ENCODE measurements around the gene CADPS. TPM values are rescaled to one million over a fixed set of nuclear protein-coding genes. Genes with fewer than 3 reads are reported as not detected.

CADPS gene
- polyA plus RNA-seq, 1 donor (not counting 4 experiments of a cell fraction or from before 2014, with no cell fraction given), result not detected

DNA sequence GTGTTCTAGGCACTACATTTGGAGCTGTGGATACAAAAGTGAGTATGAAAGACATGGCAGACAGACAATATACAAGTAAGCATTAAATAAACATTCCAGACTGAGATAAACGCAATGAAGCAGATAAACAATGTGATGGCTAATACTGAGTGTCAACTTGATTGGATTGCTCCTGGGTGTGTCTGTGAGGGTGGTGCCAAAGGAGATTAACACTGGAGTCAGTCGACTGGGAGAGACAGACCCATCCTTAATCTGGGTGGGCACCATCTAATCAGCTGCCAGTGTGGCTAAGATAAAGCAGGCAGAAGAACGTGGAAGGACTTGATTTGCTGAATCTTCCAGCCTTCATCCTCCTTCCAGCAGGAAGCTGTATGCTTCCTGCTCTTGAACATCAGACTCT, 77.2 kb downstream of the CADPS start:
- Histone ChIP-seq H3K27ac (ENCODE audit: control insufficient read depth, insufficient read depth, low read length) (no peak overlapping the region), H3K4me3 (ENCODE audit: control insufficient read depth in 2 of 3, extremely low read depth in 1 of 3, insufficient read depth in 2 of 3, low read depth in 1 of 3, low read length in 3 of 3) (no peak overlapping the region), H3K4me1 (ENCODE audit: control insufficient read depth, extremely low read depth, insufficient read depth, low read length) (no peaks in the 10 kb centered on the region), H3K9me3 (ENCODE audit: control insufficient read depth, low read depth, low read length) (no peaks in the 10 kb centered on the region), H4K20me1 (ENCODE audit: control insufficient read depth, extremely low read depth, insufficient read depth, low read length) (no peaks in the 10 kb centered on the region), H3K9me1 (ENCODE audit: control insufficient read depth, extremely low read depth, insufficient read depth, low read length) (no peaks in the 10 kb centered on the region), H3K27me3 (ENCODE audit: control insufficient read depth, extremely low read depth, insufficient read depth, low read length) (no peaks in the 10 kb centered on the region), H3K4me2 (ENCODE audit: control insufficient read depth, extremely low read depth, insufficient read depth, low read depth, low read length) (no peak overlapping the region), H3K79me2 (ENCODE audit: control insufficient read depth, insufficient read depth, low read length) (no peaks in the 10 kb centered on the region), H2AFZ (ENCODE audit: control insufficient read depth, low read length) (no peak overlapping the region), H3K9ac (ENCODE audit: control insufficient read depth, extremely low read depth, insufficient read depth, low read length) (no peak overlapping the region), H3K36me3 (ENCODE audit: control insufficient read depth in 2 of 2, extremely low read depth in 1 of 2, insufficient read depth in 2 of 2, low read length in 2 of 2) (no peaks in the 10 kb centered on the region)
- no peak for DNase-seq (ENCODE audit: low read depth, low spot score)
- dilution Hi-C loops (cut with MboI; ENCODE audit: extremely low pct_ligation_motif_present, low sequenced_read_pairs), result no loop called here
- no peak for TF ChIP-seq CTCF (optimal IDR thresholded peaks at IDR 0.05 in 1 of 3, IDR thresholded peaks at IDR 0.05 in 1 of 3, conservative IDR thresholded peaks at IDR 0.05 in 1 of 3; ENCODE audit: extremely low read depth in 1 of 3, insufficient read depth in 2 of 3, low read length in 3 of 3)
- no peak for FAIRE-seq

GRCh38 chr3:62797132-62797531, 78.1 kb downstream of the CADPS start:
- H3K9me1 ChIP-seq (ENCODE audit: control insufficient read depth, extremely low read depth, insufficient read depth, low read length), result no peaks in the 10 kb centered on the region
- no peak for TF ChIP-seq CTCF (optimal IDR thresholded peaks at IDR 0.05 in 1 of 3, IDR thresholded peaks at IDR 0.05 in 1 of 3, conservative IDR thresholded peaks at IDR 0.05 in 1 of 3; ENCODE audit: extremely low read depth in 1 of 3, insufficient read depth in 2 of 3, low read length in 3 of 3)
- TF ChIP-seq EZH2 (IDR thresholded peaks at IDR 0.05; ENCODE audit: low read length), result no peak
- H3K4me3 ChIP-seq (ENCODE audit: control insufficient read depth in 2 of 3, extremely low read depth in 1 of 3, insufficient read depth in 2 of 3, low read depth in 1 of 3, low read length in 3 of 3), result no peak overlapping the region
- FAIRE-seq (no peak), DNase-seq (ENCODE audit: low read depth, low spot score) (no peak)
- H2AFZ ChIP-seq (ENCODE audit: control insufficient read depth, low read length), result no peak overlapping the region
- no peaks in the 10 kb centered on the region for H3K9me3 ChIP-seq (ENCODE audit: control insufficient read depth, low read depth, low read length)
- H3K9ac ChIP-seq (ENCODE audit: control insufficient read depth, extremely low read depth, insufficient read depth, low read length), result no peak overlapping the region
- H3K36me3 ChIP-seq (ENCODE audit: control insufficient read depth in 2 of 2, extremely low read depth in 1 of 2, insufficient read depth in 2 of 2, low read length in 2 of 2), result no peaks in the 10 kb centered on the region
- H4K20me1 ChIP-seq (ENCODE audit: control insufficient read depth, extremely low read depth, insufficient read depth, low read length), result no peaks in the 10 kb centered on the region
- no peaks in the 10 kb centered on the region for H3K27me3 ChIP-seq (ENCODE audit: control insufficient read depth, extremely low read depth, insufficient read depth, low read length)
- H3K4me1 ChIP-seq (ENCODE audit: control insufficient read depth, extremely low read depth, insufficient read depth, low read length), result no peaks in the 10 kb centered on the region
- H3K27ac ChIP-seq (ENCODE audit: control insufficient read depth, insufficient read depth, low read length), result no peak overlapping the region
- no peak overlapping the region for H3K4me2 ChIP-seq (ENCODE audit: control insufficient read depth, extremely low read depth, insufficient read depth, low read depth, low read length)
- no peaks in the 10 kb centered on the region for H3K79me2 ChIP-seq (ENCODE audit: control insufficient read depth, insufficient read depth, low read length)
- dilution Hi-C loops (cut with MboI; ENCODE audit: extremely low pct_ligation_motif_present, low sequenced_read_pairs), result no loop called here
